GM18909 (cell line): ENCODE measurements around the gene GPR35.
"Not testable (repeated sequence)": the region's sequence is repeated elsewhere in the genome, so short reads cannot be mapped to it uniquely, and the experiment has no call there.

ENCODE experiments used
- ATAC-seq: cut with Tn5 transposase; IDR thresholded peaks from one replicate; pipeline ENCODE4 v1.9.1; 2021; ENCODE audit warnings: mild to moderate bottlenecking; ENCODE audit not compliant: unreplicated experiment, poor library complexity

The GPR35 gene

GRCh38 chr2:240601831-240602160, 23.5 kb upstream of the GPR35 start:
- no peak for ATAC-seq

GRCh38 chr2:240602266-240603050, 22.8 kb upstream of the GPR35 start:
- no peak for ATAC-seq

GRCh38 chr2:240603081-240603835, 22.0 kb upstream of the GPR35 start:
- no peak for ATAC-seq

- no peak for ATAC-seq
Observed at GRCh38 chr2:240603846-240604245, 21.4 kb upstream of the GPR35 start.

GRCh38 chr2:240604291-240604938, 20.9 kb upstream of the GPR35 start:
- ATAC-seq = no peak

GRCh38 chr2:240604939-240605716, 20.2 kb upstream of the GPR35 start:
- ATAC-seq = no peak

GRCh38 chr2:240605867-240606743, 19.2 kb upstream of the GPR35 start:
- ATAC-seq = no peak

- ATAC-seq = no peak
Observed at GRCh38 chr2:240611601-240612210, 13.6 kb upstream of the GPR35 start.

- no peak for ATAC-seq
Observed at GRCh38 chr2:240613781-240614180, 11.5 kb upstream of the GPR35 start.

GRCh38 chr2:240614391-240614790, 10.9 kb upstream of the GPR35 start:
- ATAC-seq = no peak

- no peak for ATAC-seq
Observed at GRCh38 chr2:240615396-240615795, 9.9 kb upstream of the GPR35 start.

- no peak for ATAC-seq
Observed at GRCh38 chr2:240615820-240616547, 9.3 kb upstream of the GPR35 start.

GRCh38 chr2:240616860-240617666, 8.2 kb upstream of the GPR35 start:
- not testable (repeated sequence) for ATAC-seq

- ATAC-seq = no peak
Observed at GRCh38 chr2:240618776-240619175, 6.5 kb upstream of the GPR35 start.

GRCh38 chr2:240619506-240620148, 5.7 kb upstream of the GPR35 start:
- no peak for ATAC-seq

GRCh38 chr2:240620149-240620731, 5.0 kb upstream of the GPR35 start:
- no peak for ATAC-seq

GRCh38 chr2:240620859-240621258, 4.4 kb upstream of the GPR35 start:
- ATAC-seq = no peak
